Measurements from ENCODE around the gene DDIT3.

Gene DDIT3

GRCh38 chr12:57470286-57470969, 49.9 kb downstream of the DDIT3 start:
- FAIRE-seq (no peak), DNase-seq (ENCODE audit: low spot score) (no peak)

DNA sequence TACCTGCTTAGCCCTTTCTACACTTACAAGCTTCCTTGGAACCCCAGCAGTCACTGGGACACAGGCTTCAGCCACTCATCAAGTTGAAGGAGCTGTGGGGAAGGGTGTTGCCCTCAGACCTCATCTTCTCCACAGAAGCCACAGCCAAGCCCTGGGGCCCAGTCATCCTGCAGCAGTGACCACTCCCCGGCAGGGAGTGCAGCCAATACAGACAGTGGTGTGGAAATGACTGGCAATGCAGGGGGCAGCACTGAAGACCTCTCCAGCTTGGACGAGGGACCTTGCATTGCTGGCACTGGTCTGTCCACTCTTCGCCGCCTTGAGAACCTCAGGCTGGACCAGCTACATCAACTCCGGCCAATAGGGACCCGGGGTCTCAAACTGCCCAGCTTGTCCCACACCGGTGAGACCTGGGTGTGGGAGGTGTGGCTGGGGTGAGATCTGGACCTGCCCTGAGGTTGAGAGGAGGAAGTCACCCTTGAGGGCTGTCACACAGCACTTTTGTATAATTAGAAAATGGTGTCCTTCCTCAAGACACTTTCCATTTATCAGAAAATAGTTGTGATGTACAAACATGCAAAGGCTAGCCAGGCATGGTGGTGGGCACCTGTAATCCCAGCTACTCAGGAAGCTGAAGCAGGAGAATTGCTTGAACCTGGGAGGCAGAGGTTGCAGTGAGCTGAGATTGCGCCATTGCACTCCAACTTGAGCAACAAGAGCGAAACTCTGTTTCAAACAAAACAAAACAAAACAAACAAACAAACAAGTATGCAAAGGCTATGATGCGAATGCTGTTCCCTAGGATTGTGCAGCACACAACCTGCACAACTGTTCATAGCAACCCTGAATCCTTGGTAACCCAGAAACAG, 50.8 kb downstream of the DDIT3 start:
- no peak for DNase-seq (ENCODE audit: low spot score)
- FAIRE-seq, result no peak

DNA sequence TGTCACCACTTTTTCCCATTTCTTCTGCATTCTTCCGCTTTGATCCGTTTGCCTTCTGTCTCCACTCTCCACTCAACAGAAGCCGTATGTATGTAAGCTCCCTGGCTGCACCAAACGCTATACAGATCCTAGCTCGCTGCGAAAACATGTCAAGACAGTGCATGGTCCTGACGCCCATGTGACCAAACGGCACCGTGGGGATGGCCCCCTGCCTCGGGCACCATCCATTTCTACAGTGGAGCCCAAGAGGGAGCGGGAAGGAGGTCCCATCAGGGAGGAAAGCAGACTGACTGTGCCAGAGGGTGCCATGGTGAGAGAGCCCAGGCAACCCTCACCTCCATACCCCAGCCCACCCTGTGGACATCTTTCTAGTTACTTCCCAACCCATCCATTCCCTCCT, 52.4 kb downstream of the DDIT3 start:
- DNase-seq (ENCODE audit: low spot score), result no peak

DNA sequence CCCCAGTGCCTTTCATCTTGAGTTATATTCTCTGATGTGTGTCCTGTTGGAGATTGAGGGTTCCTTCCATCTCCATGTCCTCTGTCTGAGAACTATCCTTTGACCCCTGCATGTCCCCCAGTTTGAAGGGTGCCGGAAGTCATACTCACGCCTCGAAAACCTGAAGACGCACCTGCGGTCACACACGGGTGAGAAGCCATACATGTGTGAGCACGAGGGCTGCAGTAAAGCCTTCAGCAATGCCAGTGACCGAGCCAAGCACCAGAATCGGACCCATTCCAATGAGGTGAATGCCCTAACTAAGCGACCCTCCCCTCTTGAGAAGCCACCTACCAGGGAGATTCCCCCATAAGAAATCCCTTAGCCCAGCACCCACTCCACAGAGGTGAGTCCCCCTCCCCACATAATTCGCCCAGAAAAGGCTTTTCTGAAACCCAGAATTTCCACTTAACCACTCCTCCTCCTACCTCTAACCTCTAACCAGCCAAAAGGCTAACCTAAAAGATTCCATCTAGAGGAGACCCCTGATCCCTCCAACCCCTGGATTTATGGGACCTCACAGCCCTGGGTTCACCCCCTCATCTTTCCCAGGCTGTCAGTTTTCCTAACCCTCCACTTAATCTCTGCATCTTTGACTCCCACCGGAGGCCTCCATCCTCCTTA, 53.0 kb downstream of the DDIT3 start:
- FAIRE-seq, result no peak
- DNase-seq (ENCODE audit: low spot score), result no peak

More for the DNA sequence above, 52.4 kb downstream of the DDIT3 start:
- no peak for FAIRE-seq
